ENCODE measurements around the gene MRPS22.

DNA sequence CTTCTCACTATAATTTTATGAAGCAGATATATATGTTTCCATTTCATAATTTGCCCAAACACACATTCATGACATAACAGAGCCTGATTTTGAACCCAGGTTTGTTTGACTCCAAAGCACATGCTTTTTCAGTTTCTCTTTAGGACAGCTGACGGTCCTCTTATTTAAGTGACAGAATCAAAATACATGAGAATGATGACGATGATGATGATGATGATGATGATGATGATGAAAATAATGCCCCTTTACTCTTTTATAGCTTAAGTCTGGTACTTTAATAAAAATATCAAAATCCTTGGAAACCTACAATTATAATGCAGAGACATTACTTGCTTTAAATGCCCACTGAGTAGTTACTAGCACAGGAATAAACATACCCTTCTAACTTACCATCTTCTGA is 30.3 kb downstream of the MRPS22 start:
- no peak for TF ChIP-seq SP1 (IDR thresholded peaks at IDR 0.05)
- no peak for TF ChIP-seq CTBP1 (IDR thresholded peaks at IDR 0.05; ENCODE audit: borderline replicate concordance)
- no peak for TF ChIP-seq BHLHE40 (IDR thresholded peaks at IDR 0.05; ENCODE audit: borderline replicate concordance)
- TF ChIP-seq ARNT (IDR thresholded peaks at IDR 0.05) = no peak
- TF ChIP-seq ELF4 (IDR thresholded peaks at IDR 0.05) = no peak
- TF ChIP-seq FOXK2 (IDR thresholded peaks at IDR 0.05) = no peak
- TF ChIP-seq TARDBP (IDR thresholded peaks at IDR 0.05) = no peak
- no peak for TF ChIP-seq NFRKB (IDR thresholded peaks at IDR 0.05)

Data from HEK293T (cell line).